ENCODE results near the gene TSN.

The TSN gene

GRCh38 chr2:121778741-121779487 lies 23.5 kb downstream of the TSN start:
- WGBS, 2 donors (ENCODE audit: extremely low coverage in 2 of 2, insufficient read length in 2 of 2, insufficient replicate concordance in 1 of 2) = no CpG with 5 or more reads among the region's 7 CpGs
- no peaks in the 10 kb centered on the region for H3K36me3 ChIP-seq (replicated peaks in 1 of 2; ENCODE audit: control insufficient read depth in 2 of 2, insufficient read depth in 2 of 2, low read length in 2 of 2)
- H3K14ac ChIP-seq (ENCODE audit: low read length) = no peak overlapping the region
- no peak overlapping the region for H4K91ac ChIP-seq (ENCODE audit: low read depth, low read length, poor library complexity)
- no peak overlapping the region for H3K23ac ChIP-seq (ENCODE audit: low read depth, low read length, poor library complexity)
- H3K4me2 ChIP-seq (ENCODE audit: insufficient read depth, low read length, poor library complexity, severe bottlenecking) = no peak overlapping the region
- no peak overlapping the region for H2BK12ac ChIP-seq (ENCODE audit: low read length)
- H2AFZ ChIP-seq (ENCODE audit: low read length) = no peak overlapping the region
- H3K27ac ChIP-seq (replicated peaks; ENCODE audit: low read length) = no peak overlapping the region
- H3K4me1 ChIP-seq (ENCODE audit: control insufficient read depth in 2 of 2, insufficient read depth in 1 of 2, low read depth in 1 of 2, low read length in 2 of 2) = peaks cover 2% of the 10 kb centered on the region in 2 donors
- DNase-seq (ENCODE audit: low spot score) = no peak
- no peak overlapping the region for H2BK5ac ChIP-seq (ENCODE audit: low read length)
- H4K8ac ChIP-seq (ENCODE audit: low read depth, low read length) = no peak overlapping the region
- no peaks in the 10 kb centered on the region for H3K9me3 ChIP-seq (replicated peaks in 1 of 2; ENCODE audit: control insufficient read depth in 2 of 2, insufficient read depth in 1 of 2, low read depth in 1 of 2, low read length in 2 of 2)
- no peaks in the 10 kb centered on the region for H3K27me3 ChIP-seq (ENCODE audit: control insufficient read depth in 3 of 3, insufficient read depth in 3 of 3, low read depth in 1 of 3, low read length in 3 of 3)
- no peak overlapping the region for H3K4ac ChIP-seq (ENCODE audit: low read length)
- H3K79me1 ChIP-seq (ENCODE audit: low read depth, low read length) = no peaks in the 10 kb centered on the region
- no peak overlapping the region for H3K18ac ChIP-seq (ENCODE audit: low read length)
- H2BK120ac ChIP-seq (ENCODE audit: low read depth, low read length) = no peak overlapping the region
- H2AK5ac ChIP-seq (ENCODE audit: low read depth, low read length) = no peak overlapping the region
- H3K9ac ChIP-seq (ENCODE audit: low read depth, low read length, poor library complexity) = no peak overlapping the region
- no peak overlapping the region for H3K4me3 ChIP-seq (ENCODE audit: low read length in 2 of 2)
- no peak overlapping the region for H2BK15ac ChIP-seq (ENCODE audit: low read length)

- H3K4ac ChIP-seq (ENCODE audit: low read length) = no peak overlapping the region
- H4K91ac ChIP-seq (ENCODE audit: low read depth, low read length, poor library complexity) = no peak overlapping the region
- H3K9ac ChIP-seq (ENCODE audit: low read depth, low read length, poor library complexity) = no peak overlapping the region
- no peak overlapping the region for H2AFZ ChIP-seq (ENCODE audit: low read length)
- no peaks in the 10 kb centered on the region for H3K9me3 ChIP-seq (replicated peaks in 1 of 2; ENCODE audit: control insufficient read depth in 2 of 2, insufficient read depth in 1 of 2, low read depth in 1 of 2, low read length in 2 of 2)
- no peak for DNase-seq (ENCODE audit: low spot score)
- H3K27me3 ChIP-seq (ENCODE audit: control insufficient read depth in 3 of 3, insufficient read depth in 3 of 3, low read depth in 1 of 3, low read length in 3 of 3) = peaks cover 0 to 2% (median 0%) of the 10 kb centered on the region in 3 experiments
- no peak overlapping the region for H3K18ac ChIP-seq (ENCODE audit: low read length)
- H2BK120ac ChIP-seq (ENCODE audit: low read depth, low read length) = no peak overlapping the region
- WGBS, 2 donors (ENCODE audit: extremely low coverage in 2 of 2, insufficient read length in 2 of 2, insufficient replicate concordance in 1 of 2) = no CpG with 5 or more reads among the region's 2 CpGs
- H2BK5ac ChIP-seq (ENCODE audit: low read length) = no peak overlapping the region
- no peak overlapping the region for H4K8ac ChIP-seq (ENCODE audit: low read depth, low read length)
- H2BK12ac ChIP-seq (ENCODE audit: low read length) = no peak overlapping the region
- no peak overlapping the region for H3K4me3 ChIP-seq (ENCODE audit: low read length in 2 of 2)
- H3K4me2 ChIP-seq (ENCODE audit: insufficient read depth, low read length, poor library complexity, severe bottlenecking) = no peak overlapping the region
- H3K23ac ChIP-seq (ENCODE audit: low read depth, low read length, poor library complexity) = no peak overlapping the region
- H3K4me1 ChIP-seq (ENCODE audit: control insufficient read depth in 2 of 2, insufficient read depth in 1 of 2, low read depth in 1 of 2, low read length in 2 of 2) = peaks cover 0 to 2% of the 10 kb centered on the region in 2 donors
- no peak overlapping the region for H2BK15ac ChIP-seq (ENCODE audit: low read length)
- H3K36me3 ChIP-seq (replicated peaks in 1 of 2; ENCODE audit: control insufficient read depth in 2 of 2, insufficient read depth in 2 of 2, low read length in 2 of 2) = no peaks in the 10 kb centered on the region
- H3K27ac ChIP-seq (replicated peaks; ENCODE audit: low read length) = no peak overlapping the region
- H3K79me1 ChIP-seq (ENCODE audit: low read depth, low read length) = no peaks in the 10 kb centered on the region
- no peak overlapping the region for H3K14ac ChIP-seq (ENCODE audit: low read length)
- no peak overlapping the region for H2AK5ac ChIP-seq (ENCODE audit: low read depth, low read length)
Measured at GRCh38 chr2:121783180-121783579, 27.7 kb downstream of the TSN start.

GRCh38 chr2:121788685-121789084 lies 33.2 kb downstream of the TSN start:
- Histone ChIP-seq H2AK5ac (ENCODE audit: low read depth, low read length) (no peak overlapping the region), H3K23ac (ENCODE audit: low read depth, low read length, poor library complexity) (no peak overlapping the region), H3K4me3 (ENCODE audit: low read length in 2 of 2) (no peak overlapping the region)

GRCh38 chr2:121790276-121790956 lies 35.0 kb downstream of the TSN start:
- H3K27me3 ChIP-seq (ENCODE audit: control insufficient read depth in 3 of 3, insufficient read depth in 3 of 3, low read depth in 1 of 3, low read length in 3 of 3) = no peaks in the 10 kb centered on the region
- H3K18ac ChIP-seq (ENCODE audit: low read length) = peak overlapping the region; percentile 28
- no peaks in the 10 kb centered on the region for H3K79me1 ChIP-seq (ENCODE audit: low read depth, low read length)
- no peak overlapping the region for H2BK15ac ChIP-seq (ENCODE audit: low read length)
- DNase-seq (ENCODE audit: low spot score) = no peak
- H4K91ac ChIP-seq (ENCODE audit: low read depth, low read length, poor library complexity) = no peak overlapping the region
- H3K27ac ChIP-seq (replicated peaks; ENCODE audit: low read length) = no peak overlapping the region
- H3K9me3 ChIP-seq (replicated peaks in 1 of 2; ENCODE audit: control insufficient read depth in 2 of 2, insufficient read depth in 1 of 2, low read depth in 1 of 2, low read length in 2 of 2) = peaks cover 2 to 5% of the 10 kb centered on the region in 2 donors
- H3K4me3 ChIP-seq (ENCODE audit: low read length in 2 of 2) = no peak overlapping the region
- H3K36me3 ChIP-seq (replicated peaks in 1 of 2; ENCODE audit: control insufficient read depth in 2 of 2, insufficient read depth in 2 of 2, low read length in 2 of 2) = no peaks in the 10 kb centered on the region
- no peak overlapping the region for H2AK5ac ChIP-seq (ENCODE audit: low read depth, low read length)
- no peak overlapping the region for H3K4me2 ChIP-seq (ENCODE audit: insufficient read depth, low read length, poor library complexity, severe bottlenecking)
- H3K4ac ChIP-seq (ENCODE audit: low read length) = no peak overlapping the region
- H2BK120ac ChIP-seq (ENCODE audit: low read depth, low read length) = no peak overlapping the region
- peaks cover 2 to 11% of the 10 kb centered on the region in 2 donors for H3K4me1 ChIP-seq (ENCODE audit: control insufficient read depth in 2 of 2, insufficient read depth in 1 of 2, low read depth in 1 of 2, low read length in 2 of 2)
- H3K23ac ChIP-seq (ENCODE audit: low read depth, low read length, poor library complexity) = no peak overlapping the region
- no peak overlapping the region for H2BK5ac ChIP-seq (ENCODE audit: low read length)
- H2AFZ ChIP-seq (ENCODE audit: low read length) = peak overlapping the region; percentile 29
- no peak overlapping the region for H3K9ac ChIP-seq (ENCODE audit: low read depth, low read length, poor library complexity)
- no peak overlapping the region for H3K14ac ChIP-seq (ENCODE audit: low read length)
- H2BK12ac ChIP-seq (ENCODE audit: low read length) = no peak overlapping the region
- H4K8ac ChIP-seq (ENCODE audit: low read depth, low read length) = no peak overlapping the region
- WGBS, 2 donors (ENCODE audit: extremely low coverage in 2 of 2, insufficient read length in 2 of 2, insufficient replicate concordance in 1 of 2) = no CpG with 5 or more reads among the region's 5 CpGs

More at GRCh38 chr2:121788685-121789084, 33.2 kb downstream of the TSN start:
- no peak overlapping the region for H3K18ac ChIP-seq (ENCODE audit: low read length)
- no peak overlapping the region for H3K9ac ChIP-seq (ENCODE audit: low read depth, low read length, poor library complexity)
- peaks cover 2 to 5% of the 10 kb centered on the region in 2 donors for H3K9me3 ChIP-seq (replicated peaks in 1 of 2; ENCODE audit: control insufficient read depth in 2 of 2, insufficient read depth in 1 of 2, low read depth in 1 of 2, low read length in 2 of 2)
- H3K27me3 ChIP-seq (ENCODE audit: control insufficient read depth in 3 of 3, insufficient read depth in 3 of 3, low read depth in 1 of 3, low read length in 3 of 3) = peaks cover 0 to 2% (median 0%) of the 10 kb centered on the region in 3 experiments
- peaks cover 2 to 11% of the 10 kb centered on the region in 2 donors for H3K4me1 ChIP-seq (ENCODE audit: control insufficient read depth in 2 of 2, insufficient read depth in 1 of 2, low read depth in 1 of 2, low read length in 2 of 2)
- no CpG with 5 or more reads among the region's 1 CpG for WGBS, 2 donors (ENCODE audit: extremely low coverage in 2 of 2, insufficient read length in 2 of 2, insufficient replicate concordance in 1 of 2)
- H2BK15ac ChIP-seq (ENCODE audit: low read length) = no peak overlapping the region
- no peak overlapping the region for H3K14ac ChIP-seq (ENCODE audit: low read length)
- H2BK12ac ChIP-seq (ENCODE audit: low read length) = no peak overlapping the region
- H3K36me3 ChIP-seq (replicated peaks in 1 of 2; ENCODE audit: control insufficient read depth in 2 of 2, insufficient read depth in 2 of 2, low read length in 2 of 2) = no peaks in the 10 kb centered on the region
- H3K4ac ChIP-seq (ENCODE audit: low read length) = no peak overlapping the region
- no peak overlapping the region for H3K27ac ChIP-seq (replicated peaks; ENCODE audit: low read length)
- DNase-seq (ENCODE audit: low spot score) = no peak
- no peaks in the 10 kb centered on the region for H3K79me1 ChIP-seq (ENCODE audit: low read depth, low read length)
- no peak overlapping the region for H4K8ac ChIP-seq (ENCODE audit: low read depth, low read length)
- no peak overlapping the region for H4K91ac ChIP-seq (ENCODE audit: low read depth, low read length, poor library complexity)
- no peak overlapping the region for H2BK5ac ChIP-seq (ENCODE audit: low read length)
- no peak overlapping the region for H2AFZ ChIP-seq (ENCODE audit: low read length)
- H3K4me2 ChIP-seq (ENCODE audit: insufficient read depth, low read length, poor library complexity, severe bottlenecking) = no peak overlapping the region
- H2BK120ac ChIP-seq (ENCODE audit: low read depth, low read length) = no peak overlapping the region

Measured in neuronal stem cell (in vitro differentiated cells).